Measurements from ENCODE around the gene CHRDL1.
"Not testable (repeated sequence)": the region's sequence is repeated elsewhere in the genome, so short reads cannot be mapped to it uniquely, and the experiment has no call there.

CHRDL1 gene

DNA sequence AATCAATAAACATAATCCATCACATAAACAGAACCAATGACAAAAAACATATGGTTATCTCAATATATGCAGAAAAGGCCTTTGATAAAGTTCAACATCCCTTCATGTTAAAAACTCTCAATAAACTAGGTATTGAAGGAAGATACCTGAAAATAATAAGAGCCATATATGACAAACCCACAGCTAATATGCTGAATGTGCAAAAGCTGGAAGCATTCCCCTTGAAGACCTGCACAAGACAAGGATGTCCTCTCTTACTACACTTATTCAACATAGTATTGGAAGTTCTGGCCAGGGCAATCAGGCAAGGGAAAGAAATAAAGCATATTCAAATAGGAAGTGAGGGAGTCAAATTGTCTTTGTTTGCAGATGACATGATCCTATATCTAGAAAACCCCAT, 141.3 kb downstream of the CHRDL1 start:
- H2BK5ac ChIP-seq (ENCODE audit: low read length); H3K18ac ChIP-seq (ENCODE audit: low read length); H3K9ac ChIP-seq (ENCODE audit: low read length); H2BK15ac ChIP-seq (replicated peaks; ENCODE audit: low read depth); H3K27ac ChIP-seq (ENCODE audit: low read depth, low read length); H3K36me3 ChIP-seq (ENCODE audit: control insufficient read depth, insufficient read depth, low read length); H2AK5ac ChIP-seq (ENCODE audit: low read length); H3K79me1 ChIP-seq (ENCODE audit: low read length); H3K23ac ChIP-seq (ENCODE audit: low read length); H3K4ac ChIP-seq (ENCODE audit: low read depth, low read length); H4K8ac ChIP-seq (ENCODE audit: low read depth, low read length); H3K56ac ChIP-seq (ENCODE audit: low read length); H4K5ac ChIP-seq (ENCODE audit: low read length); H3K79me2 ChIP-seq (ENCODE audit: control insufficient read depth, insufficient read depth, low read length); H3K4me1 ChIP-seq (ENCODE audit: control insufficient read depth, low read depth, low read length); H3K27me3 ChIP-seq (ENCODE audit: insufficient read depth, low read length, poor library complexity); H3K4me3 ChIP-seq (ENCODE audit: low read length); H2BK120ac ChIP-seq (ENCODE audit: low read depth, low read length); DNase-seq; H3K4me2 ChIP-seq (ENCODE audit: low read length): not testable (repeated sequence)

GRCh38 chrX:110646386-110646785, 149.2 kb downstream of the CHRDL1 start:
- no peak overlapping the region for H3K27ac ChIP-seq (ENCODE audit: low read depth, low read length)
- no peak overlapping the region for H4K5ac ChIP-seq (ENCODE audit: low read length)
- DNase-seq: no peak
- WGBS (ENCODE audit: extremely low coverage, insufficient coverage, low lambda C conversion rate): no CpG with 5 or more reads among the region's 1 CpG
- H2AK5ac ChIP-seq (ENCODE audit: low read length): no peak overlapping the region
- no peak overlapping the region for H3K9ac ChIP-seq (ENCODE audit: low read length)
- H3K27me3 ChIP-seq (ENCODE audit: insufficient read depth, low read length, poor library complexity): no peaks in the 10 kb centered on the region
- no peaks in the 10 kb centered on the region for H3K79me2 ChIP-seq (ENCODE audit: control insufficient read depth, insufficient read depth, low read length)
- H2BK15ac ChIP-seq (replicated peaks; ENCODE audit: low read depth): no peak overlapping the region
- H3K4me2 ChIP-seq (ENCODE audit: low read length): no peak overlapping the region
- no peaks in the 10 kb centered on the region for H3K4me1 ChIP-seq (ENCODE audit: control insufficient read depth, low read depth, low read length)
- no peak overlapping the region for H3K4me3 ChIP-seq (ENCODE audit: low read length)
- H4K8ac ChIP-seq (ENCODE audit: low read depth, low read length): no peak overlapping the region
- no peak overlapping the region for H3K56ac ChIP-seq (ENCODE audit: low read length)
- no peak overlapping the region for H3K18ac ChIP-seq (ENCODE audit: low read length)
- no peak overlapping the region for H3K23ac ChIP-seq (ENCODE audit: low read length)
- H3K4ac ChIP-seq (ENCODE audit: low read depth, low read length): no peak overlapping the region
- no peaks in the 10 kb centered on the region for H3K36me3 ChIP-seq (ENCODE audit: control insufficient read depth, insufficient read depth, low read length)
- H2BK120ac ChIP-seq (ENCODE audit: low read depth, low read length): no peak overlapping the region
- no peak overlapping the region for H2BK5ac ChIP-seq (ENCODE audit: low read length)
- no peaks in the 10 kb centered on the region for H3K79me1 ChIP-seq (ENCODE audit: low read length)
